Measurements from ENCODE around the gene MTNR1B.

GRCh38 chr11:93013646-93014045 is 44.2 kb downstream of the MTNR1B start:
- TF ChIP-seq CTCF (IDR thresholded peaks at IDR 0.05) (no peak), POLR2A (IDR thresholded peaks at IDR 0.05) (no peak)

Data from right lobe of liver (tissue), 4 donors.